ENCODE data around the gene GRM7.

DNA sequence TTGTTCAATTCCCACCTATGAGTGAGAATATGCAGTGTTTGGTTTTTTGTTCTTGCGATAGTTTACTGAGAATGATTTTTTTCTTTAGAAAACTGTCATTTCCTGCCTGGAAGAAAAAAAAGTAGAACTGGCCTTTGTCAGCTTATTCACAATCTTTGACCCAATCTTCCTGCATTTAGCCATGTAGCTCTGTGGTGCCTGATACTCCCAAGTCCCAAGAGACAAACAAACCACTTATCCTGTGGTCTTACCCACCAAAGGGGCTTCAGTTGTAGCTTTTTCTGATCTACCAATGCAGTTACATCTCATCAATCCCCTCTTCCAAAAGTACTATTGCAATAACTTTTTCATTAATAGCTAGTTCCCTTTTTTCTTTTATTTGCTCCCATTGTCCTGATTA, 444.6 kb downstream of the GRM7 start:
- TF ChIP-seq, protein P1, sequence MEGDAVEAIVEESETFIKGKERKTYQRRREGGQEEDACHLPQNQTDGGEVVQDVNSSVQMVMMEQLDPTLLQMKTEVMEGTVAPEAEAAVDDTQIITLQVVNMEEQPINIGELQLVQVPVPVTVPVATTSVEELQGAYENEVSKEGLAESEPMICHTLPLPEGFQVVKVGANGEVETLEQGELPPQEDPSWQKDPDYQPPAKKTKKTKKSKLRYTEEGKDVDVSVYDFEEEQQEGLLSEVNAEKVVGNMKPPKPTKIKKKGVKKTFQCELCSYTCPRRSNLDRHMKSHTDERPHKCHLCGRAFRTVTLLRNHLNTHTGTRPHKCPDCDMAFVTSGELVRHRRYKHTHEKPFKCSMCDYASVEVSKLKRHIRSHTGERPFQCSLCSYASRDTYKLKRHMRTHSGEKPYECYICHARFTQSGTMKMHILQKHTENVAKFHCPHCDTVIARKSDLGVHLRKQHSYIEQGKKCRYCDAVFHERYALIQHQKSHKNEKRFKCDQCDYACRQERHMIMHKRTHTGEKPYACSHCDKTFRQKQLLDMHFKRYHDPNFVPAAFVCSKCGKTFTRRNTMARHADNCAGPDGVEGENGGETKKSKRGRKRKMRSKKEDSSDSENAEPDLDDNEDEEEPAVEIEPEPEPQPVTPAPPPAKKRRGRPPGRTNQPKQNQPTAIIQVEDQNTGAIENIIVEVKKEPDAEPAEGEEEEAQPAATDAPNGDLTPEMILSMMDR (IDR thresholded peaks at IDR 0.05), result no peak
- TF ChIP-seq POLR2A (IDR thresholded peaks at IDR 0.05), result no peak
